HG03095 (cell line): Measurements from ENCODE around the gene P2RX6.
"Not testable (repeated sequence)": the region's sequence is repeated elsewhere in the genome, so short reads cannot be mapped to it uniquely, and the experiment has no call there.

Source experiments
- ATAC-seq: cut with Tn5 transposase; IDR thresholded peaks from one replicate; pipeline ENCODE4 v1.9.1; 2021; ENCODE audit warnings: moderate library complexity; ENCODE audit not compliant: unreplicated experiment

The P2RX6 gene

GRCh38 chr22:21030621-21031544, 15.9 kb downstream of the P2RX6 start:
- ATAC-seq, result no peak

- no peak for ATAC-seq
Measured at GRCh38 chr22:21031545-21032036, 16.6 kb downstream of the P2RX6 start.

- ATAC-seq, result no peak
Measured at GRCh38 chr22:21032037-21032867, 17.3 kb downstream of the P2RX6 start, which contains the start of gene SLC7A4. SLC7A4 (minus strand) TSS chr22:21032561; CDS start chr22:21031812, 749 bp downstream.

- no peak for ATAC-seq
Measured at GRCh38 chr22:21032868-21033688, 18.1 kb downstream of the P2RX6 start.

GRCh38 chr22:21033895-21034294, 18.9 kb downstream of the P2RX6 start:
- ATAC-seq, result no peak

GRCh38 chr22:21034989-21035388, 20.0 kb downstream of the P2RX6 start:
- ATAC-seq, result no peak

- ATAC-seq, result no peak
Measured at GRCh38 chr22:21038405-21038804, 23.4 kb downstream of the P2RX6 start.

GRCh38 chr22:21039158-21039557, 24.2 kb downstream of the P2RX6 start:
- ATAC-seq, result not testable (repeated sequence)

- ATAC-seq, result no peak
Measured at GRCh38 chr22:21041937-21042336, 27.0 kb downstream of the P2RX6 start.

GRCh38 chr22:21042978-21043859, 28.3 kb downstream of the P2RX6 start:
- no peak for ATAC-seq

GRCh38 chr22:21043860-21044535, 29.0 kb downstream of the P2RX6 start:
- ATAC-seq, result no peak

- no peak for ATAC-seq
Measured at GRCh38 chr22:21044931-21045584, 30.1 kb downstream of the P2RX6 start.

GRCh38 chr22:21045585-21046294, 30.8 kb downstream of the P2RX6 start, which contains the start of gene LRRC74B:
LRRC74B (plus strand) TSS chr22:21045946; CDS start chr22:21045987, 41 bp downstream.
- ATAC-seq, result peak; percentile 78

GRCh38 chr22:21047035-21047661, 32.2 kb downstream of the P2RX6 start:
- ATAC-seq, result no peak

GRCh38 chr22:21047730-21048129, 32.8 kb downstream of the P2RX6 start:
- no peak for ATAC-seq

- not testable (repeated sequence) for ATAC-seq
Measured at GRCh38 chr22:21048448-21048847, 33.5 kb downstream of the P2RX6 start.

GRCh38 chr22:21048965-21049364, 34.0 kb downstream of the P2RX6 start:
- ATAC-seq, result not testable (repeated sequence)
